Central memory CD8-positive, alpha-beta T cell (primary cell): ENCODE data around the gene RASGRP1.

Experiments
- ATAC-seq: fragments of 150-1000 bp; cut with Tn5 transposase; replicated peaks from 2 replicates; pipeline ENCODE4 v1.10.0; 2022; ENCODE audit warnings: mild to moderate bottlenecking, moderate FRiP score, moderate number of reproducible peaks; ENCODE audit not compliant: poor library complexity, severe bottlenecking; ENCODE audit errors: extremely low read depth
- DNase-seq, 2 donors: peaks; one replicate each; pipeline ENCODE4 v3.0.0; 2021; ENCODE audit warnings: low spot score in 2 of 2
- H3K27ac Mint-ChIP-seq: one replicate; pipeline ENCODE4 v1.8.0; 2022; ENCODE audit warnings: low read depth, mild to moderate bottlenecking, moderate library complexity, mixed read lengths
- H3K27me3 Mint-ChIP-seq: one replicate; pipeline ENCODE4 v1.8.0; 2022; ENCODE audit warnings: mixed read lengths
- H3K36me3 Mint-ChIP-seq: one replicate; pipeline ENCODE4 v1.8.0; 2022; ENCODE audit warnings: mild to moderate bottlenecking, moderate library complexity, mixed read lengths; ENCODE audit not compliant: insufficient read depth
- H3K4me1 Mint-ChIP-seq: one replicate; pipeline ENCODE4 v1.8.0; 2022; ENCODE audit warnings: mixed read lengths
- H3K4me3 Mint-ChIP-seq: one replicate; pipeline ENCODE4 v1.8.0; 2022; ENCODE audit warnings: mild to moderate bottlenecking, moderate library complexity, mixed read lengths
- H3K9me3 Mint-ChIP-seq: one replicate; pipeline ENCODE4 v1.8.0; 2022; ENCODE audit warnings: mixed read lengths

Gene RASGRP1

DNA sequence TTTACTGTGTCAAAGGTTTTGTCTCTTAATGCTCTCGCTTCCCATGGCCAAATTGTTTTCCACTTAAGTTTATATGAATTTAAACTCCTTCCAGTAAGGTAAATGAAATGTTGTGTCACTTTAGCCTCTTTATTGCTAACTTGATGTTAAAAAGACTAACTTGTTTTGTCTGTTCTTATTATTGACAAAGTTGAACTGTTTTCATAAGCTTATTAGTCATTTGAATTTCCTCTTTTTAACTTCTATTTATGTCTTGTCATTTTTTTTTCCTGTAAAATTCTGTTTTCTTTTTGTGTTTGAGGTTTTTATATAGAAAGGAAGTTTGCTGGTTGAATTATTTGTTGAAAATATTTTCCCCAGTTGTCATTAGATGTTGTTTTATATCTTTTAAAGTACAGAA is 84.9 kb downstream of the RASGRP1 start:
- ATAC-seq = no peak
- no peak for DNase-seq
- Mint-ChIP-seq H3K4me1 (peaks cover 39% of the 10 kb centered on the region), H3K9me3 (no peaks in the 10 kb centered on the region), H3K36me3 (peaks cover 32% of the 10 kb centered on the region), H3K27ac (peak overlapping the region; percentile 77), H3K27me3 (no peaks in the 10 kb centered on the region), H3K4me3 (no peak overlapping the region)

DNA sequence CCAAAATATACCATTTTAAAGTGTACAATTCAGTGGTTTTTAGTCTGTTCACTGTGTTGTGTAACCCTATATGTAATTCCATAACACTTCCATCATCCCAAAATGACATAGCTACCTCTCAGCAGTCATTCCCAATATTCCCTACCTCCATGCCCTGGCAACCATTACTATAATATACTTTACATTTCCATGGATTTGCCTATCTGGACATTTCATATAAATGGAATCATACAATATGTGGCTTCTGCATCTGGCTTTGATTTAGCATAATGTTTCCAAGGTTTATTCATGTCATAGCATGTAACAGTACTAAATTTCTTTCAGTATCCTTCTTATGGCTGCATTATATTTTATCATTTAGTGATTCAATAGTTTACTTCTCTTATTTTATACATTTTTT is 85.3 kb downstream of the RASGRP1 start:
- no peak for ATAC-seq

DNA sequence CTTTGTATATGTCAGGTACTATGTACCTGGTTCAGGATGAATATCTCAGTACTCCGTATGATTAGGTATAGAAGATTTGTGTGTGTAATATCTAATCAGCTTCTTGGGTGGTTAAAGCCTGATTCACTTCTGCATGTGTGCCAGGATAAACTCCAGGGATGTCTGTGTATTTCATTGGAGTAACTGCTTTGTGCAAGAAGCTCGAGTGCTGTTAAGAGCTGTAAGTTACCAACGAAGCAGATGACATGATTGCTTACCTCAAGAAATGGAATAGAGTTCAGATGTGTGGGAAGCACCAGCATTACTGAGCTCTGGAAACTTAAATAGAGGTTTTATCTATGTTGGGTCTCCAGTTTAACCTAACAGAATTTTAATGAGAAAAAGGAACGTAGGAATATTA is 87.0 kb downstream of the RASGRP1 start:
- H3K9me3 Mint-ChIP-seq = no peaks in the 10 kb centered on the region
- ATAC-seq = no peak
- H3K27me3 Mint-ChIP-seq = no peaks in the 10 kb centered on the region
- DNase-seq = no peak
- H3K27ac Mint-ChIP-seq = no peak overlapping the region
- no peak overlapping the region for H3K4me3 Mint-ChIP-seq
- H3K4me1 Mint-ChIP-seq = peaks cover 40% of the 10 kb centered on the region
- peaks cover 34% of the 10 kb centered on the region for H3K36me3 Mint-ChIP-seq

More for the DNA sequence above, 85.3 kb downstream of the RASGRP1 start:
- peaks cover 34% of the 10 kb centered on the region for H3K36me3 Mint-ChIP-seq
- no peak overlapping the region for H3K4me3 Mint-ChIP-seq
- H3K27ac Mint-ChIP-seq = peak overlapping the region; percentile 77
- no peaks in the 10 kb centered on the region for H3K27me3 Mint-ChIP-seq
- H3K9me3 Mint-ChIP-seq = no peaks in the 10 kb centered on the region
- H3K4me1 Mint-ChIP-seq = peaks cover 44% of the 10 kb centered on the region
- DNase-seq = no peak

DNA sequence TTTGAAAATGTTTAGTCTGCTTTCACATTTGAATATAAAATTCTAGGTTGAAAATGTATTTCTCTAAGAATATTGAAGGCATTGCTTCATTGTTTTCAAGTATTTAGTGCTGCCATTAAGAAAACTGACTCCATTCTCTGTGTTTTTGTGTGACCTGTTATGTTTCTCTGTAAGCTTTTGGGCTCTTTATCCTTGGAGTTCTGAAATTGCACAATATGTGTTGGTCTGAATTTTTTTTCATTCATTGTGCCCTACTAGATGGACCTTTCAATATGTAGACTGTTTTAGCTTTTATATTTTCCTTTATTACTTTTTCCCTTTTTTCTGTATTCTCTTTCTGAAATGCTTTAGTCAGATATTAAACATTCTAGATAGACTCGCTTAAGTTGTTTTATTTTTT is 88.5 kb downstream of the RASGRP1 start:
- Mint-ChIP-seq H3K27me3 (no peaks in the 10 kb centered on the region), H3K4me1 (peaks cover 25% of the 10 kb centered on the region), H3K9me3 (no peaks in the 10 kb centered on the region), H3K4me3 (no peak overlapping the region), H3K36me3 (peaks cover 32% of the 10 kb centered on the region), H3K27ac (peak overlapping the region; percentile 57)
- ATAC-seq (no peak), DNase-seq (no peak)

- no peak for ATAC-seq
- DNase-seq = no peak
- Mint-ChIP-seq H3K27me3 (no peaks in the 10 kb centered on the region), H3K36me3 (peaks cover 37% of the 10 kb centered on the region), H3K27ac (no peak overlapping the region), H3K9me3 (no peaks in the 10 kb centered on the region), H3K4me3 (no peak overlapping the region), H3K4me1 (peaks cover 22% of the 10 kb centered on the region)
These were observed 89.3 kb downstream of the RASGRP1 start for GRCh38 chr15:38475361-38475760.

GRCh38 chr15:38474155-38474757 is 90.4 kb downstream of the RASGRP1 start:
- peak; percentile 92 for ATAC-seq
- H3K4me3 Mint-ChIP-seq = no peak overlapping the region
- peak overlapping the region; percentile 68 for H3K27ac Mint-ChIP-seq
- peak in 1 of 2 donors; percentile 32 for DNase-seq
- peaks cover 11% of the 10 kb centered on the region for H3K4me1 Mint-ChIP-seq
- H3K36me3 Mint-ChIP-seq = peaks cover 34% of the 10 kb centered on the region
- no peaks in the 10 kb centered on the region for H3K27me3 Mint-ChIP-seq
- no peaks in the 10 kb centered on the region for H3K9me3 Mint-ChIP-seq

DNA sequence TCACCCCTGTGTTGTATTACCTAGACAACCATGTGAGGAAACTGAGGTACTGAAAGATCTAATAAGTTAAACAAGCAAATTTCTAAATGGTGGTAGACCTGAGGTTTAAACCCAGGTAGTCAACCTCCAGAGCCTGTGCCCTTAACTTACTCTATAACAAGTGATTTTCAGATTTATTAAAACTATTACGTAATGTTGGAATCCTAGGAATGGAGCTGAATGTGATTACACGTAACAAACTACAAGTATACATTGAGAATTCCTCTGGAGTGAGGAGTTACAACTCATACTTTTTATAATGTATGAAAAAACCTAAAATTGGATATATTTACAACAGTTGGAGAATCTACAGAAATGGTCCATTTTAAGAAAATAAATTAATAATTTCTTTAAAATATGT is 92.6 kb downstream of the RASGRP1 start:
- Mint-ChIP-seq H3K27me3 (no peaks in the 10 kb centered on the region), H3K9me3 (no peaks in the 10 kb centered on the region), H3K4me3 (no peak overlapping the region), H3K4me1 (peaks cover 9% of the 10 kb centered on the region), H3K27ac (no peak overlapping the region), H3K36me3 (peaks cover 29% of the 10 kb centered on the region)
- no peak for DNase-seq
- no peak for ATAC-seq

DNA sequence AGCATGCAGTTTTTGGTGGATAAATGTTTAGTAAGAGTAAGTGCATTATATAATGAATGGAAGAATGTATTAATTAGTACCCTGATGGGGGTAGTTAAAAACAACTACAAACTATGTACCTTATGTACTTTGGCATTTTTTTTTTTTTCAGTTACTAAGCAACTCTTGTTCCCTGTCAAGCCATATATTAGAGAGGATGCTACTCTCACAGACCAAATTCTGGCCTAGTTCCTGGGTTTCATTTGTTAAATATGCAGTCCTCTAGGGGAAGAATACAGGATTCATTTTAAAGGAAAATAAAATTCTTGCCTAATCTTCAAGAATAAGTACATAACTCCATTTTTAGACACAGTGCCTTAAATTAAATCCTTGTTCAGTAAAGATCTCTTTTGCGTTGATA is 93.8 kb downstream of the RASGRP1 start:
- Mint-ChIP-seq H3K36me3 (peaks cover 21% of the 10 kb centered on the region), H3K4me1 (peaks cover 9% of the 10 kb centered on the region), H3K9me3 (no peaks in the 10 kb centered on the region), H3K27me3 (no peaks in the 10 kb centered on the region), H3K4me3 (no peak overlapping the region), H3K27ac (peak overlapping the region; percentile 30)
- no peak for ATAC-seq
- DNase-seq = no peak

- Mint-ChIP-seq H3K9me3 (no peaks in the 10 kb centered on the region), H3K27ac (no peak overlapping the region), H3K4me3 (no peak overlapping the region), H3K36me3 (peaks cover 3% of the 10 kb centered on the region), H3K4me1 (peaks cover 6% of the 10 kb centered on the region), H3K27me3 (no peaks in the 10 kb centered on the region)
- no peak for DNase-seq
- no peak for ATAC-seq
These were observed 99.9 kb downstream of the RASGRP1 start for GRCh38 chr15:38464675-38465074.

DNA sequence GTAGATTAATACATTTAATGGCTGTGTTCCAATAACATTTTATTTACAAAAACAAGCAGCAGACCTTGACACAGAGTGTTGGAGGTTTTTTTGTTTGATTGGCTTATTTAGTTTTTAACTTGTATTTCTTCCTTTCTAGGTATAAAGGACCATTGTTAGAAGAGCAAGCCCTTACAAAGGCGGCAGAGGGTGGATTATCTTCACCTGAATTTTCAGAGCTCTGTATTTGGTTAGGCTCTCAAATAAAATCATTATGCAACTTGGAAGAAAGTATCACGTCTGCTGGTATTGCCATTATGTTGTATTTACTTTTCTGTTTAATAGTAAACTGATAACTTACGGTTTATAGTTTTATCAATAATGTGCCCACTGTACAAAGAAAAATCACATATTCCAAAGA is 100.7 kb downstream of the RASGRP1 start:
- ATAC-seq = no peak
- Mint-ChIP-seq H3K27ac (no peak overlapping the region), H3K36me3 (peaks cover 3% of the 10 kb centered on the region), H3K9me3 (no peaks in the 10 kb centered on the region), H3K27me3 (no peaks in the 10 kb centered on the region), H3K4me1 (peaks cover 6% of the 10 kb centered on the region), H3K4me3 (no peak overlapping the region)
- no peak for DNase-seq

GRCh38 chr15:38461066-38461833 is 103.4 kb downstream of the RASGRP1 start:
- Mint-ChIP-seq H3K36me3 (peaks cover 3% of the 10 kb centered on the region), H3K27me3 (no peaks in the 10 kb centered on the region), H3K4me1 (peaks cover 19% of the 10 kb centered on the region), H3K9me3 (no peaks in the 10 kb centered on the region), H3K4me3 (no peak overlapping the region), H3K27ac (no peak overlapping the region)
- ATAC-seq (no peak), DNase-seq (no peak)

DNA sequence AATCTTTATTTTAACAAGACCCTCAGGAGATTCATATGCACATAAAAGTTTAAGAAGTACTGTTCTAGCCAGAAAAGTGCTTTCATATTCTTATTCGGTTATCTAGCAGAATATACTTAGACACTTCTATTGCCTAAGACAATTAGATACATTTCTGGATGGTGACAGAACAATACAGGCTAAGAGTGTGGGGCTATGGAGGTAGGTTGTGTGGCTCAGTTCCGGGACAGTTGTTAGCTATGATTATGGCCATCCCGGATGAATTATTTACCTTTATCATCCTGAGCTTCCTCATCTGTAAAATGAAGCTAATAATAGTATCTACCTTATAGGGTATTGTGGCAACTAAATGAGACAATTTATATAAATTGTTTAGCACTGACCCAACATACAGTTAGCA is 104.1 kb downstream of the RASGRP1 start:
- Mint-ChIP-seq H3K27ac (no peak overlapping the region), H3K36me3 (peaks cover 3% of the 10 kb centered on the region), H3K4me3 (no peak overlapping the region), H3K4me1 (peaks cover 25% of the 10 kb centered on the region), H3K9me3 (no peaks in the 10 kb centered on the region), H3K27me3 (no peaks in the 10 kb centered on the region)
- ATAC-seq = no peak
- DNase-seq = no peak

DNA sequence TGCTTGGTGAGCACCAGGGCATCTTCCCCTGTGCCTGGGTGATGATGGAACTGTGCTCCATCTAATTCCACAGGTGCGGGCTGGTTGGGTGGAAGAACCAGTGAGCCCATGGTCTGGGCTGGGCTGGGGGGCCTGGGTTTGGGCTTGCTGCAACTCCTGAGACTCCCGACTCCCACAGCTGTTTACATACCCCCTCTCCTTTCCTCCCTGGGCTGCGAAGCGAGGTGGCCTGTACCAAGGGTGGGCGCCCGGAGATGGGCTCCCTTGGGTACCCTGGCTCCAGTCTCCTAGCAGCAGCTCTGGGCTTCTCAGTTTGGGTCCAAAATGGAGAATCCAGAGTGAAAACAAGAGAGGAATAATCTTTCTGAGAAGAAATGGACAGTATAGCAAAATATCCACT is 105.1 kb downstream of the RASGRP1 start:
- no peak overlapping the region for H3K4me3 Mint-ChIP-seq
- ATAC-seq (no peak), DNase-seq (no peak)
- no peak overlapping the region for H3K27ac Mint-ChIP-seq
- H3K27me3 Mint-ChIP-seq = no peaks in the 10 kb centered on the region
- peaks cover 35% of the 10 kb centered on the region for H3K4me1 Mint-ChIP-seq
- H3K9me3 Mint-ChIP-seq = no peaks in the 10 kb centered on the region
- H3K36me3 Mint-ChIP-seq = peaks cover 1% of the 10 kb centered on the region
